K562 (cell line): ENCODE data around the gene SH2D4B. TPM values are rescaled to one million over a fixed set of nuclear protein-coding genes. Genes with fewer than 3 reads are reported as not detected.

Experiments
- EP300 ChIP-seq: IDR thresholded peaks from 2 replicates; pipeline ENCODE4 v1.6.1; 2012; ENCODE audit warnings: low read length, improper control_type of control experiment
- HMBOX1 ChIP-seq: sonication (generic); IDR thresholded peaks from 2 replicates; pipeline ENCODE4 v1.6.1; 2016
- HNRNPH1 ChIP-seq: fragments of 200-400 bp; formaldehyde crosslinking; optimal IDR thresholded peaks from 2 replicates; pipeline ENCODE3; 2017; ENCODE audit warnings: low read depth, mild to moderate bottlenecking, low read length, moderate library complexity
- MBD2 ChIP-seq: sonication (generic); IDR thresholded peaks from 2 replicates; pipeline ENCODE4 v1.6.1; 2016; ENCODE audit warnings: low read depth, borderline replicate concordance
- MTF1 ChIP-seq: fragments of 250-450 bp; sonication (Bioruptor Pico); IDR thresholded peaks from 2 replicates; pipeline ENCODE4 v1.9.0; 2021; ENCODE audit warnings: moderate library complexity, mild to moderate bottlenecking, inconsistent platforms, borderline replicate concordance
- MYBL2 ChIP-seq, 2 experiments: fragments of 450-650 bp in 1 of 2; sonication (generic) in 1 of 2; formaldehyde crosslinking in 1 of 2; IDR thresholded peaks; 2 replicates each; pipeline versions ENCODE4 v1.6.1 to v1.8.1; 2017 to 2022; ENCODE audit warnings: borderline replicate concordance in 1 of 2, inconsistent platforms in 1 of 2, low read depth in 1 of 2, mild to moderate bottlenecking in 1 of 2, missing genetic modification reagents in 1 of 2, moderate library complexity in 1 of 2
- SIRT6 ChIP-seq: IDR thresholded peaks from one replicate; pipeline ENCODE4 v1.6.1; 2012; ENCODE audit warnings: low read depth, mild to moderate bottlenecking, control low read depth, inconsistent platforms, low read length, moderate library complexity
- SMAD2 ChIP-seq: fragments of 150-350 bp; IDR thresholded peaks from 2 replicates; pipeline ENCODE4 v1.6.1; 2014; ENCODE audit warnings: low read depth, mild to moderate bottlenecking, low read length
- ZNF12 ChIP-seq: sonication (generic); formaldehyde crosslinking; IDR thresholded peaks from 2 replicates; pipeline ENCODE4 v1.4.0; 2020; ENCODE audit warnings: mild to moderate bottlenecking, missing genetic modification reagents
- ZNF592 ChIP-seq: fragments of 450-650 bp; IDR thresholded peaks from 2 replicates; pipeline ENCODE4 v1.6.1; 2017; ENCODE audit warnings: antibody characterized with exemption, mild to moderate bottlenecking
- polyA plus RNA-seq, 8 experiments: library from polyadenylated mRNA; depleted of rRNA in 4 of 8; stranded (reverse) in 5 of 8; unstranded in 3 of 8; fragments of >200 nt; fragmentation: Nextera tagmentation in 2 of 8; fragmentation: Illumina TruSeq in 1 of 8; extraction: Ambion mirVana in 2 of 8; extraction: Trizol in 1 of 8; gene quantifications; 2 replicates each; pipeline versions ENCODE4 v1.2.1 to v1.2.3, GENCODE V29; 2011 to 2014; ENCODE audit warnings: inconsistent platforms in 1 of 8, missing spikeins in 1 of 8
- total RNA-seq, 7 experiments: library from RNA; depleted of rRNA in 6 of 7; stranded (reverse); fragments of >200 nt in 6 of 7; fragmentation: Illumina TruSeq in 2 of 7; extraction: Trizol in 2 of 7; gene quantifications; 2 replicates each; pipeline versions ENCODE4 v1.2.1 to v1.2.3, GENCODE V29; 2011 to 2021; ENCODE audit warnings: low replicate concordance in 1 of 7

The SH2D4B gene
- total and polyA plus RNA-seq, 9 of the 15 experiments (the other 6 are each of a cell fraction or from before 2014, with no cell fraction given), result 0.03 to 0.14 (median 0.04) TPM; not detected in 4

- no peak for TF ChIP-seq ZNF12 (CRISPR knock-in tag)
- TF ChIP-seq MBD2, result peak; percentile 45; the same call in 1 of the 2 replicates
- TF ChIP-seq HMBOX1, result peak; percentile 53; the same call in 1 of the 2 replicates
- TF ChIP-seq EP300, result peak; percentile 89; the same call in 1 of the 2 replicates
- no peak for TF ChIP-seq MYBL2 (IDR thresholded peaks at IDR 0.05; ENCODE audit: low read depth)
- no peak for TF ChIP-seq MYBL2 (CRISPR knock-in tag; IDR thresholded peaks at IDR 0.05; ENCODE audit: borderline replicate concordance)
- peak; percentile 85; the same call in 1 of the 2 replicates for TF ChIP-seq ZNF592
- TF ChIP-seq MTF1 (CRISPR knock-in tag), result no peak
- no peak for TF ChIP-seq SMAD2
- no peak for TF ChIP-seq HNRNPH1
- no peak for TF ChIP-seq SIRT6
- TF ChIP-seq, all 486 proteins: peak for 97
Observed at GRCh38 chr10:80504158-80504811, 33.4 kb upstream of the SH2D4B start (continued).
